Neural progenitor cell (in vitro differentiated cells): ENCODE results near the gene MGMT. TPM values are rescaled to one million over a fixed set of nuclear protein-coding genes. Genes with fewer than 3 reads are reported as not detected.

Experiments used
- DNase-seq: peaks from one replicate; pipeline ENCODE4 v3.0.0-alpha.2; 2016; ENCODE audit warnings: low spot score
- H2AFZ ChIP-seq: fragments of 200-600 bp; sonication (generic); replicated peaks from 2 replicates; pipeline ENCODE4 v1.6.1; 2016; ENCODE audit warnings: antibody characterized with exemption
- H3F3A ChIP-seq: fragments of 200-600 bp; sonication (generic); 2 replicates; pipeline ENCODE4 v1.6.1; 2016; ENCODE audit warnings: antibody characterized with exemption, low read depth
- H3K27ac ChIP-seq: fragments of 200-600 bp; sonication (generic); 2 replicates; pipeline ENCODE4 v1.5.1; 2016; ENCODE audit warnings: mild to moderate bottlenecking
- H3K27me3 ChIP-seq: fragments of 200-600 bp; sonication (generic); 2 replicates; pipeline ENCODE4 v1.6.1; 2016; ENCODE audit warnings: mild to moderate bottlenecking, moderate library complexity
- H3K36me3 ChIP-seq: fragments of 200-600 bp; sonication (generic); 2 replicates; pipeline ENCODE4 v1.5.1; 2016
- H3K4me1 ChIP-seq: fragments of 200-600 bp; sonication (generic); 2 replicates; pipeline ENCODE4 v1.6.1; 2016; ENCODE audit warnings: mixed run types
- H3K4me2 ChIP-seq: fragments of 200-600 bp; sonication (generic); 2 replicates; pipeline ENCODE4 v1.6.1; 2016
- H3K4me3 ChIP-seq: fragments of 200-600 bp; sonication (generic); 2 replicates; pipeline ENCODE4 v1.5.1; 2016
- H3K79me2 ChIP-seq: fragments of 200-600 bp; sonication (generic); 2 replicates; pipeline ENCODE4 v1.6.1; 2016; ENCODE audit warnings: low read depth
- H3K9ac ChIP-seq: fragments of 200-600 bp; sonication (generic); 2 replicates; pipeline ENCODE4 v1.6.1; 2016
- H3K9me3 ChIP-seq: fragments of 200-600 bp; sonication (generic); 2 replicates; pipeline ENCODE4 v1.5.1; 2016; ENCODE audit warnings: low read depth
- H4K20me1 ChIP-seq: fragments of 200-600 bp; sonication (generic); 2 replicates; pipeline ENCODE4 v1.6.1; 2016; ENCODE audit warnings: low read depth
- H3K27ac Mint-ChIP-seq: 3 replicates; pipeline ENCODE4 v1.8.0; 2021; ENCODE audit warnings: mixed read lengths
- H3K27me3 Mint-ChIP-seq: 2 replicates; pipeline ENCODE4 v1.8.0; 2022; ENCODE audit warnings: low read depth, mild to moderate bottlenecking, inconsistent platforms, moderate library complexity, mixed read lengths; ENCODE audit not compliant: insufficient read depth
- H3K36me3 Mint-ChIP-seq: 3 replicates; pipeline ENCODE4 v1.8.0; 2021; ENCODE audit warnings: mixed read lengths
- H3K4me1 Mint-ChIP-seq: 3 replicates; pipeline ENCODE4 v1.8.0; 2021; ENCODE audit warnings: mixed read lengths
- H3K4me3 Mint-ChIP-seq: 3 replicates; pipeline ENCODE4 v1.8.0; 2021; ENCODE audit warnings: mild to moderate bottlenecking, moderate library complexity, mixed read lengths
- H3K9me3 Mint-ChIP-seq: 3 replicates; pipeline ENCODE4 v1.8.0; 2020; ENCODE audit warnings: mixed read lengths
- EZH2 ChIP-seq: fragments of 200-600 bp; sonication (generic); IDR thresholded peaks from 2 replicates; pipeline ENCODE4 v1.6.1; 2017; ENCODE audit warnings: antibody characterized with exemption, mild to moderate bottlenecking, moderate library complexity
- EZH2phosphoT487 ChIP-seq: fragments of 200-600 bp; sonication (generic); IDR thresholded peaks from 2 replicates; pipeline ENCODE4 v1.6.1; 2017; ENCODE audit warnings: antibody characterized with exemption
- total RNA-seq: library from RNA; depleted of rRNA; stranded (reverse); fragments of >200 nt; gene quantifications from 2 replicates; pipeline ENCODE4 v1.2.3, GENCODE V29; 2015; ENCODE audit warnings: low replicate concordance
- TF ChIP-seq, protein P1 (sequence below): fragments of 200-600 bp; sonication (generic); IDR thresholded peaks from 2 replicates; pipeline ENCODE4 v1.5.1; 2017; ENCODE audit warnings: antibody characterized with exemption, mild to moderate bottlenecking

Gene MGMT
- total RNA-seq, 1 donor from 2014 or later = 17.5 TPM

DNA sequence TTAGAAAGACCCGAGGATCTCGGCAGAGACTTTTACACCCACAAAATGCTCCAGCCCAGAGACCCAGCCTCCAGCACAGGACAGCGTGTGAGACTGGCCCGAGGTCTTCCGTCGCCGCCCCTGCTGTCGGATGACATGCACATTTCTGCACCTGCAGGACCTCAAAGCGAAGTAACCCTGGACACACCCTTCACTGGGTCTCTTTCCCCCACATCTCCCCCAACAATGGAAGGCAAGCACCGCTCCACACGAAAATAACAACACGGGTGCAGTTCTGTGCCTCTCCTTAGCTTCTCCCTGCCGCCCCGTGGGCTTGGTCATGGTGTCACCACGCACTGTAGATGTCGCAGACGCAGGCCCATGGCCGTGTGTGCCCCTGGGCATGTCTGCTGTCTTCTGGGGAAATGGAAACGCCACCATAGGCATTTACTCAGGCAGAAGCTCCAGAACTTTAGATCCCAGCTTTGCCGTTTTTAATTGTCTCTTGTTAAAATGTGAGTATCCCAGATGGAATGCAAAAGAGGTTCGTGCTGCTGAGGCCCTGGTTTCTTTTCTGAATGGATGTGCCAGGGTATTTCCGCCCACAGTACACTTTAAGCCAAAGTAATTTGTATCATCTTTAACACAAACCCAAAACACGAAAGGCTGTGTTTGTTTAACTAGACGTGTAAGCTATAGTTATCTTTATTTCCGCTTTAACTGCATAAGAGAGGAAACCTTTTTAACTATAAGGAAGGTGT is 237.9 kb downstream of the MGMT start:
- H3K27ac Mint-ChIP-seq = no peak overlapping the region

DNA sequence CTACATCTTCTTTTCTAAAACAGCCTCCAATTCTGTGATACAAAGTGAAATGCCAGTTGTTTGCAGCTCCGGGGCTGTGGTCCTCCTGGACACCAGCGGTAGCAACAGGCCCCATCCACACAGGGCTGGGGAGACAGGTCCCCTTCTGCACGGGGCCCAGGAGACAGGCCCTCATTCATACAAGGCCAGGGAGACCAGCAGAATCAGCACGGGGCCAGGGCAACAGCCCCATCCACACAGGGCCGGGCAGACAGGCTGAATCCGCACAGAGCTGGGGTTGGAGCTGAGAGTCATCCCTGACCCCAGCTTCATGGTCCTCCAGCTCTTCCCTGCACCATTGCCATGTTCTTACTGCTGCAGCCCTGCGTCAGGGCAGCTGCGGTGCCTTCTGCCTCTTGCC is 238.6 kb downstream of the MGMT start:
- peaks cover 4% of the 10 kb centered on the region for H3K36me3 Mint-ChIP-seq
- Histone ChIP-seq H3K9ac (no peak overlapping the region), H4K20me1 (no peaks in the 10 kb centered on the region), H3K4me3 (no peak overlapping the region), H3F3A (no peaks in the 10 kb centered on the region), H2AFZ (no peak overlapping the region), H3K79me2 (no peaks in the 10 kb centered on the region), H3K4me1 (peaks cover 5% of the 10 kb centered on the region), H3K36me3 (no peaks in the 10 kb centered on the region), H3K27me3 (no peaks in the 10 kb centered on the region), H3K27ac (no peak overlapping the region), H3K9me3 (no peaks in the 10 kb centered on the region), H3K4me2 (no peak overlapping the region)
- H3K27me3 Mint-ChIP-seq = peaks cover 2% of the 10 kb centered on the region
- H3K9me3 Mint-ChIP-seq = no peaks in the 10 kb centered on the region
- peaks cover 9% of the 10 kb centered on the region for H3K4me1 Mint-ChIP-seq
- no peak overlapping the region for H3K27ac Mint-ChIP-seq
- TF ChIP-seq EZH2phosphoT487 (no peak), EZH2 (no peak)
- no peak overlapping the region for H3K4me3 Mint-ChIP-seq
- DNase-seq = no peak

More for the DNA sequence above, 237.9 kb downstream of the MGMT start:
- no peaks in the 10 kb centered on the region for H3K9me3 Mint-ChIP-seq
- H3K9ac ChIP-seq = no peak overlapping the region
- no peaks in the 10 kb centered on the region for H3K79me2 ChIP-seq
- no peaks in the 10 kb centered on the region for H3K4me1 ChIP-seq
- H3K4me3 Mint-ChIP-seq = no peak overlapping the region
- H3F3A ChIP-seq = no peaks in the 10 kb centered on the region
- H3K36me3 Mint-ChIP-seq = peaks cover 4% of the 10 kb centered on the region
- no peak overlapping the region for H3K4me2 ChIP-seq
- TF ChIP-seq, protein P1, sequence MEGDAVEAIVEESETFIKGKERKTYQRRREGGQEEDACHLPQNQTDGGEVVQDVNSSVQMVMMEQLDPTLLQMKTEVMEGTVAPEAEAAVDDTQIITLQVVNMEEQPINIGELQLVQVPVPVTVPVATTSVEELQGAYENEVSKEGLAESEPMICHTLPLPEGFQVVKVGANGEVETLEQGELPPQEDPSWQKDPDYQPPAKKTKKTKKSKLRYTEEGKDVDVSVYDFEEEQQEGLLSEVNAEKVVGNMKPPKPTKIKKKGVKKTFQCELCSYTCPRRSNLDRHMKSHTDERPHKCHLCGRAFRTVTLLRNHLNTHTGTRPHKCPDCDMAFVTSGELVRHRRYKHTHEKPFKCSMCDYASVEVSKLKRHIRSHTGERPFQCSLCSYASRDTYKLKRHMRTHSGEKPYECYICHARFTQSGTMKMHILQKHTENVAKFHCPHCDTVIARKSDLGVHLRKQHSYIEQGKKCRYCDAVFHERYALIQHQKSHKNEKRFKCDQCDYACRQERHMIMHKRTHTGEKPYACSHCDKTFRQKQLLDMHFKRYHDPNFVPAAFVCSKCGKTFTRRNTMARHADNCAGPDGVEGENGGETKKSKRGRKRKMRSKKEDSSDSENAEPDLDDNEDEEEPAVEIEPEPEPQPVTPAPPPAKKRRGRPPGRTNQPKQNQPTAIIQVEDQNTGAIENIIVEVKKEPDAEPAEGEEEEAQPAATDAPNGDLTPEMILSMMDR = no peak
- TF ChIP-seq EZH2phosphoT487 = no peak
- no peak for TF ChIP-seq EZH2
- H4K20me1 ChIP-seq = no peaks in the 10 kb centered on the region
- peaks cover 9% of the 10 kb centered on the region for H3K4me1 Mint-ChIP-seq
- H3K9me3 ChIP-seq = no peaks in the 10 kb centered on the region
- no peaks in the 10 kb centered on the region for H3K36me3 ChIP-seq
- H2AFZ ChIP-seq = no peak overlapping the region
- no peak overlapping the region for H3K27ac ChIP-seq
- no peaks in the 10 kb centered on the region for H3K27me3 ChIP-seq
- H3K4me3 ChIP-seq = no peak overlapping the region
- DNase-seq = no peak
- peaks cover 2% of the 10 kb centered on the region for H3K27me3 Mint-ChIP-seq

DNA sequence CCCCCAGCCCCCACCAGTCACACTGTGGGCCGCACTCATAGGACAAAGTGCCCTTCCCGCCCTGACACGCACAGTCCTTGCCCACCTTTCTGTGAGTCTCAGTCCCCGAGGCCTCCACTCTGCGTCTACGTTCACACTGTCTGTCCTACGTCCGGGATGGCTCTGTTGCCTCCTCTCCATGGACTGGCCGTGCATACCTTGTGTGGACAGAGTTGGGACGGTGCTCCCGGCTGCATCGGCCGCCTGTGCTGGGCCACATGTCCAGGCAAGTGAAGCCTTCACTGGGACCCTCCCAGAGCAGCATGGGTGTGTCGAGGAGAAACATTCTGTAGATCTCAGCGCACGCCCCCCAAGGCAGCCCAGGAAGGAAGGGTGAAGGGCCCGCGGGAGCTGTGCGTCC is 239.0 kb downstream of the MGMT start:
- Histone ChIP-seq H3K9me3 (no peaks in the 10 kb centered on the region), H3K4me3 (no peak overlapping the region), H3K4me2 (no peak overlapping the region), H3K4me1 (peaks cover 9% of the 10 kb centered on the region), H3K9ac (no peak overlapping the region), H2AFZ (no peak overlapping the region), H4K20me1 (peaks cover 2% of the 10 kb centered on the region), H3K79me2 (no peaks in the 10 kb centered on the region), H3K27ac (no peak overlapping the region), H3K27me3 (no peaks in the 10 kb centered on the region), H3K36me3 (no peaks in the 10 kb centered on the region), H3F3A (peaks cover 1% of the 10 kb centered on the region)
- TF ChIP-seq EZH2phosphoT487 (no peak), EZH2 (no peak)
- TF ChIP-seq, protein P1 = no peak
- DNase-seq = no peak
- H3K27me3 Mint-ChIP-seq = peaks cover 2% of the 10 kb centered on the region
- peaks cover 12% of the 10 kb centered on the region for H3K4me1 Mint-ChIP-seq
- no peaks in the 10 kb centered on the region for H3K9me3 Mint-ChIP-seq
- H3K4me3 Mint-ChIP-seq = no peak overlapping the region
- H3K36me3 Mint-ChIP-seq = peaks cover 4% of the 10 kb centered on the region
- peak overlapping the region; percentile 17 for H3K27ac Mint-ChIP-seq

DNA sequence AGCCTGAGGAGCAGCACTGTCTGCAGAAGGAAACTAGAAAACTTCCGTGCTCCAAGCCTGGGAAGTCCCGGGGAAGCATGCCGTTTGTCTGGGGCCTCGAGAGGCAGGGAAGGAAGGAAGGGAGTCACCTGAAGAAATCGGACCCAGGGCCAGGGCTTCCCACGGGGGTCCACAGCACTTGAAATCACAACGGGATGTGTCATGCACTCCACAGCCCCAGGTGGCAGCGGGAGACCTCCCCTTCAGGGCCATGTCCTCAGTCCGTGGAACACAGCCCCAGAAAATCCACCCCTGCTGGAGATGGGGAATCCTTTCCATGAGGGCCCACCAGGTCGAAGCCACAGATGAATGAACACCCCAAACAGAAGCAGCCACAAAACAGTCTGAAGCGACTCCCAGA is 239.5 kb downstream of the MGMT start:
- Mint-ChIP-seq H3K27me3 (no peaks in the 10 kb centered on the region), H3K36me3 (peaks cover 4% of the 10 kb centered on the region), H3K4me3 (no peak overlapping the region), H3K9me3 (no peaks in the 10 kb centered on the region), H3K27ac (no peak overlapping the region), H3K4me1 (peaks cover 17% of the 10 kb centered on the region)
- H3K4me1 ChIP-seq = peaks cover 13% of the 10 kb centered on the region
- TF ChIP-seq EZH2phosphoT487 = no peak
- TF ChIP-seq, protein P1 = peak; percentile 2
- no peak overlapping the region for H3K4me2 ChIP-seq
- H3K27me3 ChIP-seq = no peaks in the 10 kb centered on the region
- H2AFZ ChIP-seq = no peak overlapping the region
- no peaks in the 10 kb centered on the region for H3K9me3 ChIP-seq
- no peaks in the 10 kb centered on the region for H3K36me3 ChIP-seq
- peaks cover 3% of the 10 kb centered on the region for H4K20me1 ChIP-seq
- H3F3A ChIP-seq = peaks cover 6% of the 10 kb centered on the region
- no peaks in the 10 kb centered on the region for H3K79me2 ChIP-seq
- DNase-seq = no peak
- no peak overlapping the region for H3K4me3 ChIP-seq
- no peak overlapping the region for H3K27ac ChIP-seq
- no peak overlapping the region for H3K9ac ChIP-seq
